Measurements from ENCODE around the gene TRIM71. TPM values are rescaled to one million over a fixed set of nuclear protein-coding genes. Genes with fewer than 3 reads are reported as not detected.

The TRIM71 gene
- total and polyA plus RNA-seq, 2 of the 13 experiments (the other 11 are each of a cell fraction or from before 2014, with no cell fraction given): 21.7 to 76.9 TPM

DNA sequence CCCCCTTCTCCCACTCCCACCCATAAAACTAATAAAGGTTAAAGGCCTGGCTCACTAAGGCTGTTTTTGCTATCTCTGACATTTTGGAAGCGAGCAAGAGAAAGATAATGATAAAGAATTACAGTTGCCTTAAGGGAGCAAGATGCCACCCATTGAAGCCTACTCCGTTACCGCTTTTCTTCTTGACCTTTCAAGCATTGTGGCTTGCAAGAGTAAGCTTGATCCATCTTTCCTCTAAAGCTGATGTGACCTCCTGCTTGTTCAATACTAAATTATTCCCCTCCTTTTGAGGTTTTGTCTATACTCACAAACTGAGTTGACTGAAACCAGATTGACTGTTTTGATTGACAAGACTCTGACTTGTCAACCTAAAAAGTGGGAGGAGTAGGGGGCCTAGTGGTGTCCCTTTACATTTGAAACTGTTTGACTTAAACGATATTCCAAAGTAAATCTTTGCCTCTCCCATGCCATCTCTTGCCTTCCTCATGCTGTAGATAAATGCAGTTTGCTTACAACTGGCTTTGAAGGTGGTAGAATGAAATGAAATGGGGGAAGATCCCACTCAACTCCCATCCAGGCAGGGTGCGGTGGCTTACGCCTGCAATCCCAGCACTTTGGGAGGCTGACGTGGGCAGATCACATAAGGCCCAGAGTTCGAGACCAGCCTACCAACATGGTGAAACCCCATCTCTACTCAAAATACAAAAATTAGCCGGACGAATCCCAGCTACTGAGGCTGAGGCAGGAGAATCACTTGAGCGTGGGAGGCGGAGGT is 8.0 kb downstream of the TRIM71 start (continued):
- TF ChIP-seq, protein P1, sequence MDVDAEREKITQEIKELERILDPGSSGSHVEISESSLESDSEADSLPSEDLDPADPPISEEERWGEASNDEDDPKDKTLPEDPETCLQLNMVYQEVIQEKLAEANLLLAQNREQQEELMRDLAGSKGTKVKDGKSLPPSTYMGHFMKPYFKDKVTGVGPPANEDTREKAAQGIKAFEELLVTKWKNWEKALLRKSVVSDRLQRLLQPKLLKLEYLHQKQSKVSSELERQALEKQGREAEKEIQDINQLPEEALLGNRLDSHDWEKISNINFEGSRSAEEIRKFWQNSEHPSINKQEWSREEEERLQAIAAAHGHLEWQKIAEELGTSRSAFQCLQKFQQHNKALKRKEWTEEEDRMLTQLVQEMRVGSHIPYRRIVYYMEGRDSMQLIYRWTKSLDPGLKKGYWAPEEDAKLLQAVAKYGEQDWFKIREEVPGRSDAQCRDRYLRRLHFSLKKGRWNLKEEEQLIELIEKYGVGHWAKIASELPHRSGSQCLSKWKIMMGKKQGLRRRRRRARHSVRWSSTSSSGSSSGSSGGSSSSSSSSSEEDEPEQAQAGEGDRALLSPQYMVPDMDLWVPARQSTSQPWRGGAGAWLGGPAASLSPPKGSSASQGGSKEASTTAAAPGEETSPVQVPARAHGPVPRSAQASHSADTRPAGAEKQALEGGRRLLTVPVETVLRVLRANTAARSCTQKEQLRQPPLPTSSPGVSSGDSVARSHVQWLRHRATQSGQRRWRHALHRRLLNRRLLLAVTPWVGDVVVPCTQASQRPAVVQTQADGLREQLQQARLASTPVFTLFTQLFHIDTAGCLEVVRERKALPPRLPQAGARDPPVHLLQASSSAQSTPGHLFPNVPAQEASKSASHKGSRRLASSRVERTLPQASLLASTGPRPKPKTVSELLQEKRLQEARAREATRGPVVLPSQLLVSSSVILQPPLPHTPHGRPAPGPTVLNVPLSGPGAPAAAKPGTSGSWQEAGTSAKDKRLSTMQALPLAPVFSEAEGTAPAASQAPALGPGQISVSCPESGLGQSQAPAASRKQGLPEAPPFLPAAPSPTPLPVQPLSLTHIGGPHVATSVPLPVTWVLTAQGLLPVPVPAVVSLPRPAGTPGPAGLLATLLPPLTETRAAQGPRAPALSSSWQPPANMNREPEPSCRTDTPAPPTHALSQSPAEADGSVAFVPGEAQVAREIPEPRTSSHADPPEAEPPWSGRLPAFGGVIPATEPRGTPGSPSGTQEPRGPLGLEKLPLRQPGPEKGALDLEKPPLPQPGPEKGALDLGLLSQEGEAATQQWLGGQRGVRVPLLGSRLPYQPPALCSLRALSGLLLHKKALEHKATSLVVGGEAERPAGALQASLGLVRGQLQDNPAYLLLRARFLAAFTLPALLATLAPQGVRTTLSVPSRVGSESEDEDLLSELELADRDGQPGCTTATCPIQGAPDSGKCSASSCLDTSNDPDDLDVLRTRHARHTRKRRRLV (CRISPR knock-in tag; IDR thresholded peaks at IDR 0.05): no peak
- TF ChIP-seq, protein P2, sequence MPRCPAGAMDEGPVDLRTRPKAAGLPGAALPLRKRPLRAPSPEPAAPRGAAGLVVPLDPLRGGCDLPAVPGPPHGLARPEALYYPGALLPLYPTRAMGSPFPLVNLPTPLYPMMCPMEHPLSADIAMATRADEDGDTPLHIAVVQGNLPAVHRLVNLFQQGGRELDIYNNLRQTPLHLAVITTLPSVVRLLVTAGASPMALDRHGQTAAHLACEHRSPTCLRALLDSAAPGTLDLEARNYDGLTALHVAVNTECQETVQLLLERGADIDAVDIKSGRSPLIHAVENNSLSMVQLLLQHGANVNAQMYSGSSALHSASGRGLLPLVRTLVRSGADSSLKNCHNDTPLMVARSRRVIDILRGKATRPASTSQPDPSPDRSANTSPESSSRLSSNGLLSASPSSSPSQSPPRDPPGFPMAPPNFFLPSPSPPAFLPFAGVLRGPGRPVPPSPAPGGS (CRISPR knock-in tag; IDR thresholded peaks at IDR 0.05): no peak
- no peak for TF ChIP-seq HDAC6 (IDR thresholded peaks at IDR 0.05; ENCODE audit: low read depth, low read length)

DNA sequence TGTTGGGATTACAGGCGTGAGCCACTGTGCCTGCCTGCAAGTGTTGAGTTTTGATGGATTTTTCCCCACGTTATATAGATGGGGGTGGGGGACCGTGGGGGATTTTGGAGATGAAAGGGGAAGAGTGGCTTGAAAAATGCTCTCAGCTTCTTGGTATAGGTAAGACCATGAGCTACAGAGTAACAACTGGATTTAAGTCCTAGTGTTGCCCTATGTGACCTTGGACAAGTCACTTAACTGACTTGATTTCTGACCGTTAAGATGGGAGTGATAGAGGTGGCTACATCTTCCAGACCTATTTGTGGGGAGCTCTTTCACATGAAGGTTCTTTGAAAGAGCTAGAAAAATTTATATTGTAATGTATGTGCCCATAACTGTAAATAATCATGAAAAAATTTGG is 13.3 kb downstream of the TRIM71 start:
- H3K79me2 ChIP-seq (ENCODE audit: insufficient read depth, low read length): peaks cover 99% of the 10 kb centered on the region
- no peak overlapping the region for H3K4me3 ChIP-seq (replicated peaks in 1 of 3; ENCODE audit: insufficient read depth in 1 of 3, low read depth in 2 of 3, low read length in 3 of 3)
- WGBS (ENCODE audit: low lambda C conversion rate): 70% methylated on average over 4 of the region's 4 CpGs
- FAIRE-seq: no peak
- no peak for ATAC-seq
- 0 out of 2 replicates have a peak, but pooled peaks have one; percentile 31 for TF ChIP-seq POLR2AphosphoS5 (IDR thresholded peaks at IDR 0.05; ENCODE audit: low read depth, low read length)
- TF ChIP-seq POLR2A (IDR thresholded peaks at IDR 0.05; ENCODE audit: insufficient read depth in 1 of 2, low read depth in 2 of 2, low read length in 2 of 2): peak in 1 of 2 experiments; percentile 54; a peak in 2 of 4 replicates
- TF ChIP-seq RBM22 (optimal IDR thresholded peaks at IDR 0.05; ENCODE audit: low read length): peak; percentile 98
- TF ChIP-seq HOXD1 (CRISPR knock-in tag; IDR thresholded peaks at IDR 0.05): no peak
- no peak for DNase-seq (ENCODE audit: low spot score)
- H2AFZ ChIP-seq (ENCODE audit: low read length): no peak overlapping the region
- H3K4me1 ChIP-seq (ENCODE audit: insufficient read depth, low read length): peaks cover 100% of the 10 kb centered on the region
- in situ Hi-C loops (cut with HindIII; ENCODE audit: extremely low pct_ligation_motif_present, low pct_unique_long_range_greater_than_20kb): no loop called here
- BruUV-seq (replicated peaks): no TSS peak
- peaks cover 6 to 43% of the 10 kb centered on the region in 2 experiments; a peak in 4 of 5 replicates for H3K36me3 ChIP-seq (replicated peaks in 1 of 2; ENCODE audit: control insufficient read depth in 1 of 2, insufficient read depth in 2 of 2, low read length in 2 of 2)
- H3K9ac ChIP-seq (ENCODE audit: insufficient read depth, low read depth, low read length): no peak overlapping the region
- intact Hi-C loops (cut with micrococcal nuclease; ENCODE audit: unreplicated experiment): no loop called here
- no peaks in the 10 kb centered on the region for H3K27me3 ChIP-seq (ENCODE audit: control insufficient read depth in 1 of 2, insufficient read depth in 2 of 2, low read length in 2 of 2)
- no peaks in the 10 kb centered on the region for H3K9me3 ChIP-seq (ENCODE audit: low read length)
- H4K20me1 ChIP-seq (ENCODE audit: insufficient read depth, low read length): peaks cover 100% of the 10 kb centered on the region
- no peak overlapping the region for H3K27ac ChIP-seq (ENCODE audit: extremely low read length, insufficient read depth, low read length)
- POLR2A ChIA-PET: interaction anchor here (0.7 kb wide), 1 partner anchor 29 kb away, joined by 3 read pairs; no protein-coding TSS in a partner anchor
- CTCF ChIA-PET (ENCODE audit: low intra/inter-chr PET ratio, low total read pairs): no interaction called here
- H3K4me2 ChIP-seq (ENCODE audit: low read depth, low read length): peak overlapping the region; percentile 3; the same call in 1 of the 2 replicates

Data from HepG2 (cell line).